Psoas muscle (tissue), 8 donors: ENCODE results near the gene ATP2C1. TPM values are rescaled to one million over a fixed set of nuclear protein-coding genes. Genes with fewer than 3 reads are reported as not detected.

Source experiments
- ATAC-seq, 4 donors: fragments of 200-7000 bp; cut with Tn5 transposase; one replicate each; pipeline ENCODE4 v1.9.1; 2020; ENCODE audit warnings: moderate library complexity in 3 of 4, mild to moderate bottlenecking in 2 of 4
- DNase-seq, 2 donors: peaks; one replicate each; pipeline ENCODE4 v3.0.0-alpha.2; 2020
- H3K27ac ChIP-seq: fragments of 200-600 bp; one replicate; pipeline ENCODE4 v1.8.0; 2022
- H3K27me3 ChIP-seq, 3 donors: fragments of 200-600 bp in 1 of 3; one replicate each; pipeline versions ENCODE4 v1.6.1 to v1.8.0; 2013 to 2022; ENCODE audit warnings: low read length in 2 of 3, mild to moderate bottlenecking in 2 of 3, moderate library complexity in 1 of 3; ENCODE audit not compliant: insufficient read depth in 3 of 3
- H3K36me3 ChIP-seq, 2 donors: fragments of 200-600 bp in 1 of 2; one replicate each; pipeline versions ENCODE4 v1.6.1 to v1.8.0; 2013 to 2022; ENCODE audit warnings: low read depth in 1 of 2, mild to moderate bottlenecking in 1 of 2, moderate library complexity in 1 of 2; ENCODE audit not compliant: insufficient read depth in 1 of 2
- H3K4me1 ChIP-seq: fragments of 200-600 bp; one replicate; pipeline ENCODE4 v1.8.0; 2022
- H3K4me3 ChIP-seq: fragments of 200-600 bp; one replicate; pipeline ENCODE4 v1.8.0; 2022; ENCODE audit warnings: mild to moderate bottlenecking
- H3K9me3 ChIP-seq: fragments of 200-600 bp; one replicate; pipeline ENCODE4 v1.8.0; 2022
- CTCF ChIP-seq: fragments of 200-600 bp; IDR thresholded peaks from one replicate; pipeline ENCODE4 v1.8.0; 2022; ENCODE audit warnings: antibody characterized with exemption
- WGBS, 3 donors: extraction: QIAGEN DNeasy Blood & Tissue Kit; methylation state at CpG; one replicate each; pipeline versions ENCODE4 v1.1.6 to v1.1.7; 2013; 5-methylcytosine and 5-hydroxymethylcytosine counted together
- intact Hi-C, 2 donors: fragments of 100-400 bp; cut with DNase I; formaldehyde crosslinking; loops; one replicate each; pipeline versions ENCODE4 v1.11.0 to v1.14.2; 2022
- polyA plus RNA-seq, 3 donors: library from polyadenylated mRNA; stranded (reverse); fragments of 200-250 nt; gene quantifications; one replicate each; pipeline ENCODE4 v1.2.3, GENCODE V29; 2013
- total RNA-seq, 4 donors: library from RNA; stranded (reverse); fragmentation: NEBNext Ultra II Directional in 2 of 4; extraction: Animal tissue kit (Norgen Biotek cat#: 25700) in 2 of 4; gene quantifications; one replicate each; pipeline versions ENCODE4 v1.2.1 to v1.2.4, GENCODE V29; 2021 to 2023
- donor health status: healthy with polysubstance abuse.
- donor health status: DM: no; HTN: no; CAD: no; lungs with moderate emphysema.
- donor health status: Bipolar disorder and iron deficiency.
- donor health status: healthy.
- donor health status: DM: yes; HTN: yes; CAD: no.
- donor health status: DM: no; HTN: no; CAD: no.
- donor health status: DM: no; HTN: no; CAD: no.
- donor health status: DM: yes; HTN: yes; CAD: no.

ATP2C1 gene
- total and polyA plus RNA-seq, 7 donors: 20.5 to 46.2 (median 30.6) TPM

GRCh38 chr3:130870423-130870822 lies 23.5 kb upstream of the ATP2C1 start:
- H3K9me3 ChIP-seq: no peaks in the 10 kb centered on the region
- H3K36me3 ChIP-seq: no peaks in the 10 kb centered on the region
- no peaks in the 10 kb centered on the region for H3K27me3 ChIP-seq
- ATAC-seq: no peak
- TF ChIP-seq CTCF: no peak
- WGBS, 3 donors: 77 to 90% (median 81%) methylated on average over 1 of the region's 1 CpG
- peaks cover 3% of the 10 kb centered on the region for H3K4me1 ChIP-seq
- DNase-seq: no peak
- H3K4me3 ChIP-seq: no peak overlapping the region
- no peak overlapping the region for H3K27ac ChIP-seq
- intact Hi-C loops: no loop called here

GRCh38 chr3:130876594-130876993 lies 17.3 kb upstream of the ATP2C1 start:
- Histone ChIP-seq H3K27ac (no peak overlapping the region), H3K9me3 (peaks cover 8% of the 10 kb centered on the region), H3K27me3 (no peaks in the 10 kb centered on the region), H3K4me3 (no peak overlapping the region), H3K4me1 (peaks cover 3% of the 10 kb centered on the region), H3K36me3 (no peaks in the 10 kb centered on the region)
- DNase-seq: no peak
- intact Hi-C loops: no loop called here
- WGBS, 3 donors: 60 to 70% (median 70%) methylated on average over 2 of the region's 2 CpGs
- TF ChIP-seq CTCF: no peak
- no peak for ATAC-seq

- no peaks in the 10 kb centered on the region for H3K36me3 ChIP-seq
- ATAC-seq (no peak), DNase-seq (no peak)
- intact Hi-C loops: no loop called here
- H3K4me3 ChIP-seq: no peak overlapping the region
- H3K9me3 ChIP-seq: peaks cover 8% of the 10 kb centered on the region
- H3K27me3 ChIP-seq: no peaks in the 10 kb centered on the region
- TF ChIP-seq CTCF: no peak
- no peak overlapping the region for H3K27ac ChIP-seq
- peaks cover under 1% of the 10 kb centered on the region for H3K4me1 ChIP-seq
These were observed 15.4 kb upstream of the ATP2C1 start for GRCh38 chr3:130878464-130878863.

- intact Hi-C loops: loop anchor here in 1 of 2 donors (5.0 kb wide), 1 partner anchor 37 kb away; no protein-coding TSS in a partner anchor
- no peak for ATAC-seq
These were observed 4.4 kb upstream of the ATP2C1 start for GRCh38 chr3:130889416-130889946.

More at GRCh38 chr3:130889416-130889946, 4.4 kb upstream of the ATP2C1 start:
- Histone ChIP-seq H3K36me3 (no peaks in the 10 kb centered on the region), H3K27me3 (no peaks in the 10 kb centered on the region), H3K9me3 (no peaks in the 10 kb centered on the region), H3K4me3 (no peak overlapping the region), H3K27ac (no peak overlapping the region), H3K4me1 (peaks cover 9% of the 10 kb centered on the region)
- DNase-seq: no peak
- TF ChIP-seq CTCF: no peak
- WGBS, 3 donors: 35 to 52% (median 37%) methylated on average over 1 of the region's 1 CpG
